GM12892 (cell line): ENCODE data around the gene INF2.

Experiments
- POLR2A ChIP-seq: IDR thresholded peaks from 2 replicates; pipeline ENCODE4 v1.6.1; 2011; ENCODE audit warnings: low read depth, low read length, control low read depth
- POLR2AphosphoS5 ChIP-seq: IDR thresholded peaks from 2 replicates; pipeline ENCODE4 v1.6.1; 2011; ENCODE audit warnings: low read depth, low read length, control low read depth
- TAF1 ChIP-seq: IDR thresholded peaks from 2 replicates; pipeline ENCODE4 v1.6.1; 2011; ENCODE audit warnings: low read depth, mild to moderate bottlenecking, control low read depth, low read length, borderline replicate concordance

DNA sequence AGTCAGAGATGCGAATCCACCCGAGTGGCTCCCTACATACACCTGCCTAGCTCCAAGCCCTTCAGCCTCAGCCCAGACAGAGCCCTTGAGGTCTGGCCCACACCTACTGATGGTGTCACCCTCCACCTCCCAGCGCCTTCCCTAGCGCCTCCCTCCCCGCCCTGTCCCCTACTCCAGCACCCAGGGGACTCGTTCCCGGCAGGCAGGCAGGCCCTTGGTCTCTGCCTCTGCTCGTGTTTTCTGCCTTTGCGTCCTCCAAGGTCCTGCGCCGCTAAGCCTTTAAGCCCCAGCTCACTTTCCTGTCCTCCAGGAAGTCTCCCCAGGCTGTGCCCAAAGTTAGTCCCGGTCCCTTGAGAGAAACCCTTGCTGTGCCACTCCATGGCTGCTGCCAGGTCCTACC, 12.7 kb downstream of the INF2 start:
- TF ChIP-seq POLR2A = no peak
- TF ChIP-seq TAF1 = no peak
- TF ChIP-seq POLR2AphosphoS5 = no peak
